ENCODE results near the gene ANKRD36B.
"Not testable (repeated sequence)": the region's sequence is repeated elsewhere in the genome, so short reads cannot be mapped to it uniquely, and the experiment has no call there.

The ANKRD36B gene

DNA sequence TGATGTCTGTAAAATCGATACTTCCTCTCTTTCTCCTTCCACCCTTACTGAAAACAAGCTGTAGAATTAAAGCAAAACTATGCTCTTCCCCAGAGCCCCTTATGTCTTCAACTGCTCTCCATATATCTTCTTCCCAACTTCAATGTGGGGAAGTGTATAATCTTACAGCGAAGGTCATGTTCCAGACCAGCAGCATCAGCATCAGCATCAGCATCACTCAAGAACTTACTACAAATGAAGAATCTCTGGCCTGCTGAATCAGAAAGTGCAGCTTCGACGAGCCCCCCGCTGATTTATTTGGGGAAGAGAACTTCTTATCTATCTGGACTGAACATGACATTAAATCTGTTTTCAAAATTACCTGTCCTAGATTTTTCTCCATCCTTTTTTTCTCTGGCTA lies 40.6 kb downstream of the ANKRD36B start:
- not testable (repeated sequence) for DNase-seq (ENCODE audit: low read depth)

DNA sequence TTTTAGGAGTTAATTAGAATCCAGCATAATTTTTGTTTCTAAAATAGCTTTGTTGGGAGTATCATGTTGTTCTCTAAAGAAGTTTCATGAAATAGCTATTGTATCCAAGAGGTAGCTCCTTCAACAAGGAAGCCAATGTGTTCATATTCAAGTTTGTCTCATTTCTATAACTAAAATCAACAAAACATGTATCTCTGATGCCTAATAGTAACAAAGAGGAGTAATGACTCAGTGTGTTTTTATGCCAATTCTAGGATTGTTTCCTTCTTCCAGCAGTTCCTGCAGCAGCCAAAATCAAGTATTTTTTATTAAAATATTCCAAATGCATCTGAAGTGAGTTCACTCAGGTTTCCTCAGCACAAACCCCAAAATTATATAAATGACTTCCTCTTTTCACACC lies 41.1 kb downstream of the ANKRD36B start:
- not testable (repeated sequence) for DNase-seq (ENCODE audit: low read depth)

DNA sequence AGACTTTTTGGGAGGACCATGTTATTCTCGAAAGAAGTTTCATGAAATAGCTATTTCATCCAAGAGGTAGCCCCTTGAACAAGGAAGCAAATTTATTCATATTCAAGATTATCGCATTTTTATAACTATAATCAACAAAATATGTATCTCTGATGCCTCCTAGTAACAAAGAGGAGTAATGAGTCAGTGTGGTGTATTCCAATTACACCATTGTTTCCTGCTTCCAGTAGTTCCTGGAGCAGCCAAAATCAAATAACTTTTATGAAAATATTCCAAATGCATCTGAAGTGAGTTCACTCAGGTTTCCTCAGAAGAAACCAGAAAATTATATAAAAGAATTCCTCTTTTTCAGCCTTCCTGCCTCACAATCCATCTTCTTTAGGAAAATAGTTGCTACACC lies 43.0 kb downstream of the ANKRD36B start:
- no peak for DNase-seq (ENCODE audit: low read depth)

DNA sequence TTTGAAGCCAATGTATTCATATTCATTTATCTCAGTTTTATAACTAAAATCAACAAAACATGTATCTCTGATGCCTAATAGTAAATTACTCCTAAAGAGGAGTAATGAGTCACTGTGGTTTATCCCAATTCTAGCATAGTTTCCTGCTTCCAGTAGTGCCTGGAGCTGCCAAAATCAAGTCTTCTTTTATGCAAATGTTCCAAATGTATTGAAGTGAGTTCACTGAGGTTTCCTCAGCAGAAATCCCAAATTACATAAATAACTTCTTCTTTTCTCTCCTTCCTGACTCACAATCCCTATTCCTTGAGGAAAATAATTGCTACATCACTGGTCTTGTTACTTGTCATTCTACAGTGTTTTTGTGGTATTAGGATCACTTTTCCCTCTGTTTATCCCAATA lies 44.8 kb downstream of the ANKRD36B start:
- not testable (repeated sequence) for DNase-seq (ENCODE audit: low read depth)

DNA sequence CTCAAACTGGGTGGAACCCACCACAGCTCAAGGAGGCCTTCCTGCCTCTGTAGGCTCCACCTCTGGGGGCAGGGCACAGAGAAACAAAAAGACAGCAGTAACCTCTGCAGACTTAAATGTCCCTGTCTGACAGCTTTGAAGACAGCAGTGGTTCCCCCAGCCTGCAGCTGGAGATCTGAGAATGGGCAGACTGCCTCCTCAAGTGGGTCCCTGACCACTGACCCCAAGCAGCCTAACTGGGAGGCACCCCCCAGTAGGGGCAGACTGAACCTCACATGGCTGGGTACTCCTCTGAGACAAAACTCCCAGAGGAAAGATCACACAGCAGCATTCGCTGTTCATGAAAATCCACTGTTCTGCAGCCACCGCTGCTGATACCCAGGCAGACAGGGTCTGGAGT lies 63.8 kb downstream of the ANKRD36B start:
- not testable (repeated sequence) for DNase-seq (ENCODE audit: low read depth)

DNA sequence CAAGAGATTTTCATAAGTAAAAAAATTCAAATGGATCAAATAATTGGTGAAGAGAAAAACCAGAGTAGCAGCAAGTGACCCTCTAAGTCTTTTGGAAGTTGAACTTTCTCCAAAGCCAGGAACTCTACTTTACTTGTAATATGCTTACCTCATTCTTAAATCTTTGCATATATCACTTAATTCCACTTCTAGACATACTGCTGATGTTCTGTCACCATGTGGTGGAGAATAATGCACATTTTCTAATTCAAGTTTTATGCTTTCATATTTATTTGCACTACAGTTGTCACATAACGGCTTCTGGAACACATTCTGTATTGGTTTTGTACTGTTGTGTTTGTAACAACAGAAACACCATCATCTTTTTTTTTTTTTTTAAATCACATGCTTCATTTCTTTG lies 65.9 kb downstream of the ANKRD36B start:
- not testable (repeated sequence) for DNase-seq (ENCODE audit: low read depth)

DNA sequence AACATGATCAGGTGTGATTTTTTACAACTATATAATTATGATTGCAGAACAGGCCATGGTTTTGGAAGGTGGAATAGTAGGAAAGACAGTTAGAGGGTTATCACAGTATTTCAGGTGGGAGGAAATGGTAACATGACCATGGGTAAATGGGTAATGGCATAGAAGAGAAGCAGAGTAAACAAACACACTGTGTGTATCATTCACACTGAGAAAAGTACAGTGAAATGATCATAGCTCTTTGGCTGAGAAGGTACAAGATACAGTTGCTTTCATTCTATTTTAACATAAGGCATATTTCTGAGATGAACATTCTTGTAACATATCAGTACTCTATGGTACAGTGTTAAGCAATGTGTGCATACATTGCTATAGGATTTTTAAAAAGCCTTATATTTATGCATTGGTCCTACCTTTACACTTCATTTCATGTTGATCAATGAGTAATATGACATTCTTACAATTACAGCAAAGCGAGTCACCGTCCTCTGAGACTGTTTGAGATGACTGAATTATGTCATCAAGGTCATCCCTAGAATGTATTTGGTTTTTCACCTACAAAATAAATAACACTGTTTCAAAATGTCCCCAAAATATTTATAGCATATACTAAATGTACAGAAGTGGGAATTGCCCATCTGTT lies 66.6 kb downstream of the ANKRD36B start:
- DNase-seq (ENCODE audit: low read depth), result not testable (repeated sequence)

DNA sequence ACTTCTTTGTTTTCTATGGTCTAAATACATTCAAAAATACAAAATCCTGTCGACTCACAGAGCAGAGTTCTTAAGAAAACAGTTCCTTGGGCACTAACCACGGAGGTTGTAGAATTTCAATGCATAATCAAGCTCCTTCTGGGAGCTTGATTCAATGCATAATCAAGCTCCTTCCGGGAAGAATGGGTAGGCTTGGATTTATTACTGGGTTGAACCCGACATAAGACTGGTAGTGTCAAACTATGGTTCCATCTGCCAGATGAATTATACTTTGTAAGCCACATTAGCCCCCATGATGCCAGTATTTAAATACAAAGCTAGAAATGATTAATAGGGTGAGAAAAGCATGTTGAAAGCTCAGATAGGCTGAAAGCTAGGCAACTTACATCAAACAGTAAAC lies 94.0 kb downstream of the ANKRD36B start:
- DNase-seq (ENCODE audit: low read depth), result not testable (repeated sequence)

DNA sequence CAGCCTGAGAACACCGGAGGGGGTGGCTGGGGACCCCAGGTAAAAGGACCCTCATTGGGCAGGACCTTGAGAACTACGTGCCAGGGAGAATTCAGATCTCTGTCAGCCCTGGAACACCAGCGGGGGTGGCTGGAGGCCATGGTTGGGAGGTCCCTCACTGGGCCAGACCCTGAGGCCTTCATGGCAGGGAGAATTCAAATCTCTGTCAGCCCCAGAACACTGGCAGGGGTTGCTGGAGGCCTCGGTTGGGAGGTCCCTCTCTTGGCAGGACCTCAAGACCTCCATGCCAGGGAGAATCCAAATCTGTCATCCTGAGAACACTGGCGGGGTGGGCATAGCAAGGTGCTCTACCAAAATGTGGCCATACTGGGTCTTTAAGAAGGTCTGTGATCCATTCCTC lies 99.5 kb downstream of the ANKRD36B start:
- not testable (repeated sequence) for DNase-seq (ENCODE audit: low read depth)
